ENCODE measurements around the gene NKG7. TPM values are rescaled to one million over a fixed set of nuclear protein-coding genes. Genes with fewer than 3 reads are reported as not detected.
"Not testable (repeated sequence)": the region's sequence is repeated elsewhere in the genome, so short reads cannot be mapped to it uniquely, and the experiment has no call there.

The NKG7 gene
- total and polyA plus RNA-seq, 9 donors = 0.40 to 4.4 (median 1.6) TPM

GRCh38 chr19:51410950-51411748 is 38.7 kb upstream of the NKG7 start:
- Histone ChIP-seq H3K27ac (no peak overlapping the region), H3K27me3 (no peaks in the 10 kb centered on the region), H3K4me1 (ENCODE audit: insufficient read depth) (no peaks in the 10 kb centered on the region), H3K4me3 (no peak overlapping the region), H3K9me3 (no peaks in the 10 kb centered on the region), H3K36me3 (no peaks in the 10 kb centered on the region)
- intact Hi-C loops (cut with DNase I) = no loop called here
- WGBS, 3 donors = 90 to 92% (median 91%) methylated on average over 15 of the region's 15 CpGs
- no peak for DNase-seq
- TF ChIP-seq POLR2A (IDR thresholded peaks at IDR 0.05) (no peak), EP300 (IDR thresholded peaks at IDR 0.05) (no peak), CTCF (IDR thresholded peaks at IDR 0.05) (no peak)

GRCh38 chr19:51407511-51408131 is 35.2 kb upstream of the NKG7 start:
- Histone ChIP-seq H3K27me3 (no peaks in the 10 kb centered on the region), H3K4me1 (ENCODE audit: insufficient read depth) (no peaks in the 10 kb centered on the region), H3K4me3 (no peak overlapping the region), H3K36me3 (no peaks in the 10 kb centered on the region), H3K27ac (no peak overlapping the region), H3K9me3 (no peaks in the 10 kb centered on the region)
- intact Hi-C loops (cut with DNase I) = no loop called here
- WGBS, 3 donors = 51 to 62% (median 53%) methylated on average over 6 of the region's 6 CpGs
- TF ChIP-seq CTCF (IDR thresholded peaks at IDR 0.05) (peak in 1 of 3 donors; percentile 34), POLR2A (IDR thresholded peaks at IDR 0.05) (no peak)
- DNase-seq = no peak

- no peaks in the 10 kb centered on the region for H3K36me3 ChIP-seq
- no peaks in the 10 kb centered on the region for H3K27me3 ChIP-seq
- no peak overlapping the region for H3K4me3 ChIP-seq
- H3K4me1 ChIP-seq (ENCODE audit: insufficient read depth) = no peaks in the 10 kb centered on the region
- TF ChIP-seq EP300 (IDR thresholded peaks at IDR 0.05) (no peak), POLR2A (IDR thresholded peaks at IDR 0.05) (no peak), CTCF (IDR thresholded peaks at IDR 0.05) (no peak)
- 95 to 96% (median 96%) methylated on average over 9 of the region's 9 CpGs for WGBS, 3 donors
- intact Hi-C loops (cut with DNase I) = no loop called here
- H3K27ac ChIP-seq = no peak overlapping the region
- no peak for DNase-seq
- H3K9me3 ChIP-seq = no peaks in the 10 kb centered on the region
Measured at GRCh38 chr19:51402117-51402516, 29.7 kb upstream of the NKG7 start.

GRCh38 chr19:51399936-51400335 is 27.5 kb upstream of the NKG7 start:
- not testable (repeated sequence) for H3K9me3 ChIP-seq; H3K27me3 ChIP-seq; H3K27ac ChIP-seq; DNase-seq; H3K4me3 ChIP-seq; H3K36me3 ChIP-seq; H3K4me1 ChIP-seq (ENCODE audit: insufficient read depth)
- intact Hi-C loops (cut with DNase I) = loop anchor here in 1 of 4 donors (10.0 kb wide), 1 partner anchor 55 kb away; the partner anchor contains the start of gene VSIG10L
- WGBS, 3 donors = 79 to 90% (median 84%) methylated on average over 7 of the region's 7 CpGs

- intact Hi-C loops (cut with DNase I) = loop anchor here in 1 of 4 donors (10.0 kb wide), 1 partner anchor 54 kb away; the partner anchor contains the start of gene VSIG10L
- no peak overlapping the region for H3K27ac ChIP-seq
- H3K36me3 ChIP-seq = no peaks in the 10 kb centered on the region
- TF ChIP-seq CTCF (IDR thresholded peaks at IDR 0.05) (no peak), POLR2A (IDR thresholded peaks at IDR 0.05) (no peak), EP300 (IDR thresholded peaks at IDR 0.05) (no peak)
- WGBS, 3 donors = 90 to 93% (median 90%) methylated on average over 5 of the region's 5 CpGs
- H3K9me3 ChIP-seq = no peaks in the 10 kb centered on the region
- DNase-seq = no peak
- H3K27me3 ChIP-seq = no peaks in the 10 kb centered on the region
- no peak overlapping the region for H3K4me3 ChIP-seq
- H3K4me1 ChIP-seq (ENCODE audit: insufficient read depth) = no peaks in the 10 kb centered on the region
Measured at GRCh38 chr19:51399231-51399630, 26.8 kb upstream of the NKG7 start.
